ENCODE data around the gene ADGRA1.

DNA sequence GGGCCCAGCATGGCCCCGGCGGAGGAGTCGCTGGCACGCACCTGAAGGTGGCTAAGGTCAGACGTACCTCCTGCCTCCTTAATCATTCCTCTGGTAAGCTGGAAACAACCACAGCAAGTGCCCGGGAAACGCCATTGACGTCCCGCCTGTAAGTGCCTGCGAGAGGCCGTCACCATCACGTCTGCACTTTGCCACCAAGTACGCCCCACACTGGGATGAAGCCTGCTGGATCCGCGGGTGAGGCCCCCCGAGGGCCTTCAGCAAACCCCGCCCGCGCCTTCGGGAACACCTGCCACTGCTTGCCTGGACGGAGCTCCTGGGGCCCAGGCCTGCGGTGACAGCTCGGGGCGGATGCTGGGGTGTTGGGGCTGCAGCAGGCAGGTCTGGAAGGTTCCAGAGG lies 12.5 kb downstream of the ADGRA1 start:
- TF ChIP-seq, protein P1, sequence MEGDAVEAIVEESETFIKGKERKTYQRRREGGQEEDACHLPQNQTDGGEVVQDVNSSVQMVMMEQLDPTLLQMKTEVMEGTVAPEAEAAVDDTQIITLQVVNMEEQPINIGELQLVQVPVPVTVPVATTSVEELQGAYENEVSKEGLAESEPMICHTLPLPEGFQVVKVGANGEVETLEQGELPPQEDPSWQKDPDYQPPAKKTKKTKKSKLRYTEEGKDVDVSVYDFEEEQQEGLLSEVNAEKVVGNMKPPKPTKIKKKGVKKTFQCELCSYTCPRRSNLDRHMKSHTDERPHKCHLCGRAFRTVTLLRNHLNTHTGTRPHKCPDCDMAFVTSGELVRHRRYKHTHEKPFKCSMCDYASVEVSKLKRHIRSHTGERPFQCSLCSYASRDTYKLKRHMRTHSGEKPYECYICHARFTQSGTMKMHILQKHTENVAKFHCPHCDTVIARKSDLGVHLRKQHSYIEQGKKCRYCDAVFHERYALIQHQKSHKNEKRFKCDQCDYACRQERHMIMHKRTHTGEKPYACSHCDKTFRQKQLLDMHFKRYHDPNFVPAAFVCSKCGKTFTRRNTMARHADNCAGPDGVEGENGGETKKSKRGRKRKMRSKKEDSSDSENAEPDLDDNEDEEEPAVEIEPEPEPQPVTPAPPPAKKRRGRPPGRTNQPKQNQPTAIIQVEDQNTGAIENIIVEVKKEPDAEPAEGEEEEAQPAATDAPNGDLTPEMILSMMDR (IDR thresholded peaks at IDR 0.05; ENCODE audit: borderline replicate concordance, extremely low read depth, low read length, poor library complexity, severe bottlenecking): no peak
- no peak for TF ChIP-seq EZH2 (IDR thresholded peaks at IDR 0.05; ENCODE audit: borderline replicate concordance, low read depth, low read length, severe bottlenecking)

All from DND-41 (cell line).